ENCODE data around the gene MINDY4.

Gene MINDY4

DNA sequence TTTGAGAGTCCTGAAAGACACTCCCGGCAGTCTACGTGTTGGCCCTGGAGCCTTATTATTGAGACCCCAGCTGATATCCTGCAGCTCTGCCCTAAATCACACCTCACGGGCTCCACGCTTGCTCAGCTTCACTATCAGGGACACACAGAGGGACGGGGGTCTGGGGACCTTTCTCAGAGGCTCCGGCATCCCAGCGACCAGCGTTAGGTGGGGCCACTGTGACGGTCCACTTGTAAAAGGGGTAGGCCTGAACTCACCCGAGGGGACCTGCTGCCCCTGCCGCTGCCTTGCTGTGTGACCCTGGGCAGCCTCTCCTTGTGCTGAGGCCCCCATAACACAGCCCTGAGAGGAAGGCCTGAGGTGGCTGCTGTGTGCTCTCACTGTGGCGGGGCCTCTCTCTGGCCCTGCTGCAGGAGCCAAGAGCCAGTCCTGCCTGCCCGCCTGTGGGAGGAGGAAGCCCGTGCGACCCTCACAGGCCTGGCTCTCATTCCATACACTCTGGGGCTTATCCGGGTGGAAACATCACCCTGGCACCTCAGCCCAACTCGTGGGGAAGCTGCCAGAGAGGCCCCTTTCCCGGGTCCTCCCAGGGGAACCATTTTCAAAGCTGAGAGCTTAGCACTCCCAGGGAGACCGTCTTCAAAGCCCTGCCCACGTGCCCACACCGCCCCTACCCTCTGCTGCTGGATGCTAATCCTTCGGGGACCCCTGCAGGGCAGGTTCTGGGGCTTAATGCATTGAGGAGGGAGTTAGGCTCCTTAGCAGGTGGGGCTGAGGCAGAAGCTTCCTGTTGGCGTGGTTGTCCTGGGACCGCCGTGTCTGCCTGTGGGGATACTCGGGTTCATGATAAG is 162.1 kb downstream of the MINDY4 start:
- DNase-seq (ENCODE audit: low read depth) = no peak

DNA sequence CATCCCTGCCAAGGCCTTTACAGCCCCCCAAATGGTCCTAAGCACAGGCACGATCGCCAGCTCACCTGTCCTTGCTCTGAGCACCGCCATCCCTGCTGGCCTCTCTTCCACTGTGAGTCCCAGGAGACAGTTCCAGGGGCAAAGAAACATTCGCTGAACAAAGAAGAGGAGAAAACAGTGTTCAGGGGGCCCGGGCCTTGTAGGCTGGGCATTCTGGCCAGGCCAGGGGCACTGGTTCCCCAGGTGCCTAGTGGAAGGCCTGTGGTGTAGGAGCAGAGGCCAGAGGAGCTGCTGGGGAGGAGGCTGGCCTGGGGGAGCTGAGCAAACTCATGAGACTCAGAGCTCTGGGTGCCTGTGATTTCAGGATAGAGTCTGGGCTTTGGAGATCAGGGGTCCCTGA is 163.0 kb downstream of the MINDY4 start:
- no peak for DNase-seq (ENCODE audit: low read depth)

- no peak for DNase-seq (ENCODE audit: low read depth)
These were observed 163.7 kb downstream of the MINDY4 start for GRCh38 chr7:30934732-30935568.

DNA sequence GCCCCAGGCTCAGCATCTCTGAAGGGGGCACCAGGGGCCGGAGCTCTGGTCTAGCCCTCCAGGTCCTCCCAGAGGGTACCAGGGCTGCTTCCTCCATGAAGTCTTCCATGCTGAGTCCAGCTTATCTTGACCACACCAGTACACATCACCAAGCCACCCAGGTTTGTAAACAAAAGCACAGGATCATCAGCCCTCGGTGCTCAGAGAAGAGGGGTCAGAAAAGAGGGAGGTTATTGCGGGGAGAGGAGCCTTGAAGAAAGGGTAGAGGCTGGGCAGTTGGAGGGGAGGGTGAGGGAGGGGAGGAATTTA is 164.3 kb downstream of the MINDY4 start:
- DNase-seq (ENCODE audit: low read depth) = no peak

- no peak for DNase-seq (ENCODE audit: low read depth)
These were observed 165.5 kb downstream of the MINDY4 start for GRCh38 chr7:30936650-30937245.

GRCh38 chr7:30937416-30937815 is 166.2 kb downstream of the MINDY4 start:
- no peak for DNase-seq (ENCODE audit: low read depth)

- peak; percentile 40 for DNase-seq (ENCODE audit: low read depth)
These were observed 167.5 kb downstream of the MINDY4 start for GRCh38 chr7:30938435-30939316.

GRCh38 chr7:30941582-30942323 is 170.5 kb downstream of the MINDY4 start:
- no peak for DNase-seq (ENCODE audit: low read depth)
